ENCODE measurements around the gene UTS2B. TPM values are rescaled to one million over a fixed set of nuclear protein-coding genes. Genes with fewer than 3 reads are reported as not detected.

Gene UTS2B
- total and polyA plus RNA-seq, 9 of the 15 experiments (the other 6 are each of a cell fraction or from before 2014, with no cell fraction given): 0.06 TPM; not detected in 8

- no peaks in the 10 kb centered on the region for H3K9me3 ChIP-seq (replicated peaks; ENCODE audit: control insufficient read depth, insufficient read depth, low read depth, low read length)
- peaks cover 0 to 7% of the 10 kb centered on the region in 2 experiments; a peak in 2 of 5 replicates for H3K4me1 ChIP-seq (replicated peaks in 1 of 2; ENCODE audit: control insufficient read depth in 2 of 2, insufficient read depth in 2 of 2, low read length in 2 of 2)
- intact Hi-C loops (cut with micrococcal nuclease): no loop called here
- H3K36me3 ChIP-seq (ENCODE audit: control insufficient read depth, insufficient read depth, low read length): no peaks in the 10 kb centered on the region
- H2AFZ ChIP-seq (ENCODE audit: low read depth, low read length): no peak overlapping the region
- POLR2A ChIA-PET: interaction anchor here (1.3 kb wide), 1 partner anchor 12 kb away, joined by 4 read pairs; no protein-coding TSS in a partner anchor
- no peaks in the 10 kb centered on the region for H3K79me2 ChIP-seq (ENCODE audit: control insufficient read depth, insufficient read depth, low read length)
- no peak overlapping the region for H3K4me2 ChIP-seq (ENCODE audit: insufficient read depth, low read length)
- ATAC-seq: no peak
- no TSS peak for BruUV-seq (replicated peaks)
- no peaks in the 10 kb centered on the region for H3K9me1 ChIP-seq (ENCODE audit: control insufficient read depth, insufficient read depth, low read length)
- FAIRE-seq: no peak
- no peak for DNase-seq (ENCODE audit: extremely low read depth in 1 of 4, low spot score in 3 of 4)
- no peaks in the 10 kb centered on the region for H4K20me1 ChIP-seq (replicated peaks; ENCODE audit: control insufficient read depth, insufficient read depth, low read length)
- in situ Hi-C loops (cut with MboI): no loop called here
- H3K27me3 ChIP-seq (ENCODE audit: control insufficient read depth in 2 of 2, insufficient read depth in 2 of 2, low read length in 2 of 2): peaks cover 0 to 7% of the 10 kb centered on the region in 2 experiments; a peak in 2 of 5 replicates
- no peak overlapping the region for H3K4me3 ChIP-seq
- 10% methylated on average over 5 of the region's 5 CpGs for WGBS (ENCODE audit: insufficient coverage, low coverage, missing lambda C conversion rate)
- H3K27ac ChIP-seq (ENCODE audit: extremely low read depth, low read depth, low read length): no peak overlapping the region
- TF ChIP-seq ZNF134 (CRISPR knock-in tag; conservative IDR thresholded peaks at IDR 0.05) (no peak), SAFB2 (IDR thresholded peaks at IDR 0.05; ENCODE audit: borderline replicate concordance, low read depth, low read length, severe bottlenecking) (no peak), MAFF (IDR thresholded peaks at IDR 0.05; ENCODE audit: low read length) (no peak), MAFK (IDR thresholded peaks at IDR 0.05; ENCODE audit: low read length) (no peak), CBX3 (IDR thresholded peaks at IDR 0.05; ENCODE audit: borderline replicate concordance in 1 of 2, low read length in 2 of 2) (no peak), PHF8 (IDR thresholded peaks at IDR 0.05; ENCODE audit: borderline replicate concordance, low read length) (no peak), CHAMP1 (IDR thresholded peaks at IDR 0.05) (no peak), KLF6 (CRISPR knock-in tag; IDR thresholded peaks at IDR 0.05; ENCODE audit: borderline replicate concordance) (no peak), GATA2 (CRISPR knock-in tag; IDR thresholded peaks at IDR 0.05) (no peak), ZKSCAN1 (IDR thresholded peaks at IDR 0.05; ENCODE audit: low read depth, low read length) (no peak), ZNF253 (CRISPR knock-in tag; conservative IDR thresholded peaks at IDR 0.05) (no peak), GTF2A2 (tag; IDR thresholded peaks at IDR 0.05) (no peak)
- TF ChIP-seq, protein P1, sequence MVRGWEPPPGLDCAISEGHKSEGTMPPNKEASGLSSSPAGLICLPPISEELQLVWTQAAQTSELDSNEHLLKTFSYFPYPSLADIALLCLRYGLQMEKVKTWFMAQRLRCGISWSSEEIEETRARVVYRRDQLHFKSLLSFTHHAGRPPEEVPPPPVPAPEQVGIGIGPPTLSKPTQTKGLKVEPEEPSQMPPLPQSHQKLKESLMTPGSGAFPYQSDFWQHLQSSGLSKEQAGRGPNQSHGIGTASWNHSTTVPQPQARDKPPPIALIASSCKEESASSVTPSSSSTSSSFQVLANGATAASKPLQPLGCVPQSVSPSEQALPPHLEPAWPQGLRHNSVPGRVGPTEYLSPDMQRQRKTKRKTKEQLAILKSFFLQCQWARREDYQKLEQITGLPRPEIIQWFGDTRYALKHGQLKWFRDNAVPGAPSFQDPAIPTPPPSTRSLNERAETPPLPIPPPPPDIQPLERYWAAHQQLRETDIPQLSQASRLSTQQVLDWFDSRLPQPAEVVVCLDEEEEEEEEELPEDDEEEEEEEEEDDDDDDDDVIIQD (CRISPR knock-in tag; IDR thresholded peaks at IDR 0.05): no peak
- H3K9ac ChIP-seq (ENCODE audit: insufficient read depth in 1 of 2, low read depth in 2 of 2, low read length in 2 of 2): no peak overlapping the region
- CTCF ChIA-PET (ENCODE audit: low intra/inter-chr PET ratio): no interaction called here
These were observed 10.0 kb downstream of the UTS2B start for GRCh38 chr3:191320316-191320715.

Measured in K562 (cell line).